ENCODE data around the gene FPGS.
A peak's percentile ranks its signal among the peaks of the same experiment; 100 is the strongest.

The FPGS gene

GRCh38 chr9:127791085-127791484, 11.6 kb upstream of the FPGS start:
- Mint-ChIP-seq H3K9me3 (no peaks in the 10 kb centered on the region), H3K27me3 (no peaks in the 10 kb centered on the region), H3K4me3 (no peak overlapping the region), H3K4me1 (peaks cover 50% of the 10 kb centered on the region), H3K27ac (peak overlapping the region in 1 of 2 donors; percentile 72)
- DNase-seq: no peak
- no peak for ATAC-seq

GRCh38 chr9:127792417-127793031, 10.2 kb upstream of the FPGS start:
- H3K27ac Mint-ChIP-seq: no peak overlapping the region
- ATAC-seq (no peak), DNase-seq (no peak)
- peaks cover 52% of the 10 kb centered on the region for H3K4me1 Mint-ChIP-seq
- no peaks in the 10 kb centered on the region for H3K27me3 Mint-ChIP-seq
- H3K4me3 Mint-ChIP-seq: no peak overlapping the region
- no peaks in the 10 kb centered on the region for H3K9me3 Mint-ChIP-seq

- Mint-ChIP-seq H3K9me3 (no peaks in the 10 kb centered on the region), H3K4me3 (no peak overlapping the region), H3K27ac (peak overlapping the region; percentile 13 to 40), H3K4me1 (peaks cover 50% of the 10 kb centered on the region), H3K27me3 (no peaks in the 10 kb centered on the region)
- ATAC-seq: no peak
- no peak for DNase-seq
Observed at GRCh38 chr9:127793093-127793708, 9.5 kb upstream of the FPGS start.

GRCh38 chr9:127794001-127794791, 8.5 kb upstream of the FPGS start:
- Mint-ChIP-seq H3K4me1 (peaks cover 40% of the 10 kb centered on the region), H3K9me3 (no peaks in the 10 kb centered on the region), H3K27ac (no peak overlapping the region), H3K4me3 (no peak overlapping the region), H3K27me3 (no peaks in the 10 kb centered on the region)
- ATAC-seq (no peak), DNase-seq (no peak)

- no peak for DNase-seq
- H3K27me3 Mint-ChIP-seq: no peaks in the 10 kb centered on the region
- H3K9me3 Mint-ChIP-seq: no peaks in the 10 kb centered on the region
- peaks cover 28% of the 10 kb centered on the region for H3K4me1 Mint-ChIP-seq
- H3K4me3 Mint-ChIP-seq: peak overlapping the region; percentile 69 to 80
- peak; percentile 67 for ATAC-seq
- H3K27ac Mint-ChIP-seq: peak overlapping the region in 1 of 2 donors; percentile 61
Observed at GRCh38 chr9:127796225-127796813, 6.4 kb upstream of the FPGS start.

GRCh38 chr9:127796852-127797370, 5.8 kb upstream of the FPGS start:
- Mint-ChIP-seq H3K4me3 (peak overlapping the region; percentile 69 to 80), H3K4me1 (peaks cover 33% of the 10 kb centered on the region), H3K9me3 (no peaks in the 10 kb centered on the region), H3K27ac (peak overlapping the region; percentile 40 to 61), H3K27me3 (no peaks in the 10 kb centered on the region)
- ATAC-seq (peak; percentile 44), DNase-seq (no peak)

- peaks cover 42% of the 10 kb centered on the region for H3K4me1 Mint-ChIP-seq
- no peaks in the 10 kb centered on the region for H3K27me3 Mint-ChIP-seq
- H3K9me3 Mint-ChIP-seq: no peaks in the 10 kb centered on the region
- peak overlapping the region; percentile 85 to 93 for H3K27ac Mint-ChIP-seq
- H3K4me3 Mint-ChIP-seq: peak overlapping the region; percentile 89 to 91
- DNase-seq (no peak), ATAC-seq (no peak)
Observed at GRCh38 chr9:127801955-127802575, 617 bp upstream of the FPGS start.

GRCh38 chr9:127803507-127804352, 1.0 kb downstream of the FPGS start:
- peak overlapping the region; percentile 89 to 99 for H3K4me3 Mint-ChIP-seq
- ATAC-seq (no peak), DNase-seq (no peak)
- no peaks in the 10 kb centered on the region for H3K9me3 Mint-ChIP-seq
- H3K4me1 Mint-ChIP-seq: peaks cover 38% of the 10 kb centered on the region
- H3K27me3 Mint-ChIP-seq: no peaks in the 10 kb centered on the region
- H3K27ac Mint-ChIP-seq: peak overlapping the region; percentile 96 to 98

GRCh38 chr9:127805620-127806019, 2.9 kb downstream of the FPGS start:
- ATAC-seq (no peak), DNase-seq (peak in 1 of 2 donors; percentile 37)
- H3K4me3 Mint-ChIP-seq: no peak overlapping the region
- no peaks in the 10 kb centered on the region for H3K9me3 Mint-ChIP-seq
- H3K27me3 Mint-ChIP-seq: no peaks in the 10 kb centered on the region
- peaks cover 38% of the 10 kb centered on the region for H3K4me1 Mint-ChIP-seq
- H3K27ac Mint-ChIP-seq: peak overlapping the region in 1 of 2 donors; percentile 83

GRCh38 chr9:127806871-127807270, 4.2 kb downstream of the FPGS start:
- no peak for DNase-seq
- peaks cover 34% of the 10 kb centered on the region for H3K4me1 Mint-ChIP-seq
- H3K27ac Mint-ChIP-seq: peak overlapping the region; percentile 87 to 90
- H3K4me3 Mint-ChIP-seq: no peak overlapping the region
- no peak for ATAC-seq
- H3K9me3 Mint-ChIP-seq: no peaks in the 10 kb centered on the region
- no peaks in the 10 kb centered on the region for H3K27me3 Mint-ChIP-seq

- Mint-ChIP-seq H3K27me3 (no peaks in the 10 kb centered on the region), H3K4me1 (peaks cover 26% of the 10 kb centered on the region), H3K27ac (no peak overlapping the region), H3K9me3 (no peaks in the 10 kb centered on the region), H3K4me3 (no peak overlapping the region)
- ATAC-seq (no peak), DNase-seq (no peak)
Observed at GRCh38 chr9:127808347-127809001, 5.8 kb downstream of the FPGS start.

- Mint-ChIP-seq H3K27me3 (no peaks in the 10 kb centered on the region), H3K4me1 (peaks cover 21% of the 10 kb centered on the region), H3K4me3 (no peak overlapping the region), H3K27ac (no peak overlapping the region), H3K9me3 (no peaks in the 10 kb centered on the region)
- ATAC-seq (peak; percentile 32), DNase-seq (no peak)
Observed at GRCh38 chr9:127809002-127809539, 6.4 kb downstream of the FPGS start.

- DNase-seq (no peak), ATAC-seq (peak; percentile 31)
- Mint-ChIP-seq H3K9me3 (no peaks in the 10 kb centered on the region), H3K4me3 (no peak overlapping the region), H3K27me3 (no peaks in the 10 kb centered on the region), H3K4me1 (peaks cover 14% of the 10 kb centered on the region), H3K27ac (no peak overlapping the region)
Observed at GRCh38 chr9:127809540-127810377, 7.1 kb downstream of the FPGS start.
